K562 (cell line): Measurements from ENCODE around the gene NR2C2AP. TPM values are rescaled to one million over a fixed set of nuclear protein-coding genes. Genes with fewer than 3 reads are reported as not detected.

ENCODE experiments used
- ELF1 ChIP-seq: fragments of 200-800 bp; sonication (Bioruptor generic); IDR thresholded peaks from 2 replicates; pipeline ENCODE4 v1.6.1; 2016; ENCODE audit warnings: missing genetic modification characterization, missing compliant biosample characterization
- EP400 ChIP-seq: fragments of 450-650 bp; IDR thresholded peaks from 2 replicates; pipeline ENCODE4 v1.6.1; 2017; ENCODE audit warnings: antibody characterized with exemption, mild to moderate bottlenecking, moderate library complexity
- ETS1 ChIP-seq: conservative IDR thresholded peaks from 2 replicates; pipeline ENCODE4 v1.6.1; 2011; ENCODE audit warnings: low read depth, mild to moderate bottlenecking, low read length; ENCODE audit not compliant: control insufficient read depth
- ETV1 ChIP-seq: fragments of 450-650 bp; conservative IDR thresholded peaks from 2 replicates; pipeline ENCODE4 v1.6.1; 2016; ENCODE audit warnings: missing genetic modification characterization, control low read depth, low read depth, missing compliant biosample characterization
- HMGXB4 ChIP-seq: sonication (generic); formaldehyde crosslinking; IDR thresholded peaks from 2 replicates; pipeline ENCODE4 v1.8.1; 2023; ENCODE audit warnings: mild to moderate bottlenecking, missing genetic modification reagents
- MAX ChIP-seq: sonication (generic); formaldehyde crosslinking; IDR thresholded peaks from 2 replicates; pipeline ENCODE4 v1.9.0; 2022; ENCODE audit warnings: mild to moderate bottlenecking, missing genetic modification reagents
- MNT ChIP-seq, 2 experiments: fragments of 450-650 bp; conservative IDR thresholded peaks; 2 replicates each; pipeline ENCODE4 v1.6.1; 2017; ENCODE audit warnings: mild to moderate bottlenecking in 2 of 2, moderate library complexity in 2 of 2
- MYC ChIP-seq, 2 experiments: fragments of 250-450 bp in 1 of 2; sonication (Bioruptor Pico) in 1 of 2; IDR thresholded peaks; 2 replicates each; pipeline versions ENCODE4 v1.5.1 to v1.6.1; 2012 to 2021; ENCODE audit warnings: low read depth in 2 of 2, borderline replicate concordance in 1 of 2, improper control_type of control experiment in 1 of 2, low read length in 1 of 2, mild to moderate bottlenecking in 1 of 2, moderate library complexity in 1 of 2
- PHF8 ChIP-seq: fragments of 200-600 bp; sonication (generic); IDR thresholded peaks from 2 replicates; pipeline ENCODE4 v1.6.1; 2012; ENCODE audit warnings: mixed run types, mild to moderate bottlenecking, inconsistent platforms, low read length, moderate library complexity, borderline replicate concordance
- POLR2A ChIP-seq: fragments of 450-650 bp; conservative IDR thresholded peaks from 2 replicates; pipeline ENCODE4 v1.6.1; 2016
- RBM22 ChIP-seq: fragments of 200-400 bp; formaldehyde crosslinking; IDR thresholded peaks from 2 replicates; pipeline ENCODE4 v1.6.1; 2018; ENCODE audit warnings: low read length, low read depth; ENCODE audit not compliant: poor library complexity, severe bottlenecking
- RREB1 ChIP-seq: fragments of 250-450 bp; sonication (Bioruptor Pico); IDR thresholded peaks from 2 replicates; pipeline ENCODE4 v1.4.0; 2020
- SUPT5H ChIP-seq: fragments of 450-650 bp; IDR thresholded peaks from 2 replicates; pipeline ENCODE4 v1.6.1; 2016
- TBP ChIP-seq: optimal IDR thresholded peaks from 2 replicates; pipeline ENCODE3; 2011; ENCODE audit warnings: low read depth, low read length, improper control_type of control experiment
- ZBTB17 ChIP-seq: fragments of 450-650 bp; formaldehyde crosslinking; IDR thresholded peaks from 2 replicates; pipeline ENCODE4 v1.4.0; 2020; ENCODE audit warnings: mild to moderate bottlenecking
- polyA plus RNA-seq, 8 experiments: library from polyadenylated mRNA; depleted of rRNA in 4 of 8; stranded (reverse) in 5 of 8; unstranded in 3 of 8; fragments of >200 nt; fragmentation: Nextera tagmentation in 2 of 8; fragmentation: Illumina TruSeq in 1 of 8; extraction: Ambion mirVana in 2 of 8; extraction: Trizol in 1 of 8; gene quantifications; 2 replicates each; pipeline versions ENCODE4 v1.2.1 to v1.2.3, GENCODE V29; 2011 to 2014; ENCODE audit warnings: inconsistent platforms in 1 of 8, missing spikeins in 1 of 8
- total RNA-seq, 7 experiments: library from RNA; depleted of rRNA in 6 of 7; stranded (reverse); fragments of >200 nt in 6 of 7; fragmentation: Illumina TruSeq in 2 of 7; extraction: Trizol in 2 of 7; gene quantifications; 2 replicates each; pipeline versions ENCODE4 v1.2.1 to v1.2.3, GENCODE V29; 2011 to 2021; ENCODE audit warnings: low replicate concordance in 1 of 7

The NR2C2AP gene
- total and polyA plus RNA-seq, 9 of the 15 experiments (the other 6 are each of a cell fraction or from before 2014, with no cell fraction given) = 23.7 to 77.4 (median 32.4) TPM

- TF ChIP-seq SUPT5H = peak; percentile 59; the same call in 1 of the 2 replicates
- peak; percentile 40 for TF ChIP-seq TBP
- TF ChIP-seq MYC (IDR thresholded peaks at IDR 0.05; ENCODE audit: low read depth, low read length) = peak; percentile 85
- TF ChIP-seq MYC (CRISPR knock-in tag; IDR thresholded peaks at IDR 0.05; ENCODE audit: borderline replicate concordance, low read depth) = peak; percentile 55; the same call in 1 of the 2 replicates
- peak; percentile 59; the same call in 1 of the 2 replicates for TF ChIP-seq PHF8
- TF ChIP-seq RBM22 = peak; percentile 37
- peak; percentile 83 to 94 for TF ChIP-seq MNT (conservative IDR thresholded peaks at IDR 0.05)
- peak; percentile 83 for TF ChIP-seq MAX (CRISPR knock-in tag)
- TF ChIP-seq ETV1 (tag) = peak; percentile 56; the same call in 1 of the 2 replicates
- peak; percentile 84 for TF ChIP-seq EP400
- TF ChIP-seq POLR2A = peak; percentile 78
- no peak for TF ChIP-seq ZBTB17
- TF ChIP-seq ELF1 = peak; percentile 74
- TF ChIP-seq RREB1 (CRISPR knock-in tag) = no peak
- peak; percentile 56; the same call in 1 of the 2 replicates for TF ChIP-seq ETS1
- no peak for TF ChIP-seq HMGXB4 (CRISPR knock-in tag)
These were observed at the start of gene NR2C2AP (continued) for GRCh38 chr19:19203012-19203856.
